WTC11 (cell line): ENCODE results near the gene GPR158. TPM values are rescaled to one million over a fixed set of nuclear protein-coding genes. Genes with fewer than 3 reads are reported as not detected.

Source experiments
- ATAC-seq: fragments of 200-7000 bp; cut with Tn5 transposase; 2 replicates; pipeline ENCODE4 v1.10.0; 2021; ENCODE audit warnings: mild to moderate bottlenecking, moderate library complexity
- CTCF ChIA-PET: fragments of 300-600 bp; sonication (Branson Sonifier 250); formaldehyde crosslinking; loops from one replicate; lab custom pipeline; 2021; ENCODE audit warnings: antibody characterized with exemption; lab: Charles Lee
- POLR2A ChIA-PET: fragments of 350-600 bp; sonication (Branson Sonifier 250); formaldehyde crosslinking; loops from one replicate; lab custom pipeline; 2021; ENCODE audit warnings: antibody characterized with exemption; lab: Charles Lee
- DNase-seq: peaks from one replicate; pipeline ENCODE4 v3.0.0; 2021; ENCODE audit warnings: low spot score
- H3K27ac Mint-ChIP-seq: 2 replicates; pipeline ENCODE4 v1.8.0; 2021; ENCODE audit warnings: mixed read lengths
- H3K27me3 Mint-ChIP-seq: 2 replicates; pipeline ENCODE4 v1.8.0; 2021; ENCODE audit warnings: low read depth, mild to moderate bottlenecking, moderate library complexity, mixed read lengths
- H3K36me3 Mint-ChIP-seq: 2 replicates; pipeline ENCODE4 v1.8.0; 2021; ENCODE audit warnings: mixed read lengths
- H3K4me1 Mint-ChIP-seq: 2 replicates; pipeline ENCODE4 v1.8.0; 2022; ENCODE audit warnings: mixed read lengths
- H3K4me3 Mint-ChIP-seq: 2 replicates; pipeline ENCODE4 v1.8.0; 2021; ENCODE audit warnings: mild to moderate bottlenecking, moderate library complexity, mixed read lengths
- H3K9me3 Mint-ChIP-seq: 2 replicates; pipeline ENCODE4 v1.8.0; 2021; ENCODE audit warnings: mixed read lengths
- ATF6 ChIP-seq: sonication (generic); formaldehyde crosslinking; IDR thresholded peaks from 2 replicates; pipeline ENCODE4 v1.8.1; 2023; ENCODE audit warnings: mild to moderate bottlenecking, missing genetic modification reagents
- ELF4 ChIP-seq: sonication (generic); formaldehyde crosslinking; IDR thresholded peaks from 2 replicates; pipeline ENCODE4 v1.8.1; 2022; ENCODE audit warnings: low read depth, mild to moderate bottlenecking, moderate library complexity, missing genetic modification reagents
- EMX1 ChIP-seq: fragments of 250-450 bp; sonication (Bioruptor Pico); IDR thresholded peaks from 2 replicates; pipeline ENCODE4 v1.8.0; 2021; ENCODE audit warnings: mild to moderate bottlenecking
- ESRRA ChIP-seq: sonication (generic); formaldehyde crosslinking; IDR thresholded peaks from 2 replicates; pipeline ENCODE4 v1.8.1; 2022; ENCODE audit warnings: mild to moderate bottlenecking, missing genetic modification reagents, borderline replicate concordance
- GTF2I ChIP-seq: fragments of 250-450 bp; sonication (Bioruptor Pico); conservative IDR thresholded peaks from 2 replicates; pipeline ENCODE4 v1.4.0; 2021; ENCODE audit warnings: mild to moderate bottlenecking
- MAX ChIP-seq: sonication (generic); formaldehyde crosslinking; IDR thresholded peaks from 2 replicates; pipeline ENCODE4 v1.8.0; 2022; ENCODE audit warnings: mild to moderate bottlenecking, missing genetic modification reagents
- NFE2L1 ChIP-seq: sonication (generic); formaldehyde crosslinking; IDR thresholded peaks from 2 replicates; pipeline ENCODE4 v1.8.1; 2023; ENCODE audit warnings: missing genetic modification reagents
- NR2C2 ChIP-seq: sonication (generic); formaldehyde crosslinking; IDR thresholded peaks from 2 replicates; pipeline ENCODE4 v1.8.0; 2022; ENCODE audit warnings: mild to moderate bottlenecking, missing genetic modification reagents
- NR3C1 ChIP-seq: sonication (generic); formaldehyde crosslinking; conservative IDR thresholded peaks from 2 replicates; pipeline ENCODE4 v1.8.1; 2023; ENCODE audit warnings: low read depth, mild to moderate bottlenecking, missing genetic modification reagents
- TCF7 ChIP-seq: sonication (generic); formaldehyde crosslinking; IDR thresholded peaks from 2 replicates; pipeline ENCODE4 v1.8.0; 2022; ENCODE audit warnings: mild to moderate bottlenecking, low read depth, missing genetic modification reagents, moderate library complexity
- TEAD1 ChIP-seq: sonication (generic); formaldehyde crosslinking; IDR thresholded peaks from 2 replicates; pipeline ENCODE4 v1.8.0; 2022; ENCODE audit warnings: mild to moderate bottlenecking, missing genetic modification reagents
- TEAD4 ChIP-seq: sonication (generic); formaldehyde crosslinking; IDR thresholded peaks from 2 replicates; pipeline ENCODE4 v1.8.0; 2022; ENCODE audit warnings: mild to moderate bottlenecking, missing genetic modification reagents
- ZNF232 ChIP-seq: sonication (generic); formaldehyde crosslinking; IDR thresholded peaks from 2 replicates; pipeline ENCODE4 v1.8.0; 2022; ENCODE audit warnings: mild to moderate bottlenecking, missing genetic modification reagents
- ZNF532 ChIP-seq: fragments of 250-450 bp; sonication (Bioruptor Pico); IDR thresholded peaks from 2 replicates; pipeline ENCODE4 v1.9.0; 2021; ENCODE audit warnings: mild to moderate bottlenecking, borderline replicate concordance
- total RNA-seq: library from RNA; stranded (reverse); gene quantifications from 3 replicates; pipeline ENCODE4 v1.2.3, GENCODE V29; 2021
- TF ChIP-seq, protein P1 (sequence below): sonication (generic); formaldehyde crosslinking; IDR thresholded peaks from 2 replicates; pipeline ENCODE4 v1.8.0; 2023; ENCODE audit warnings: missing genetic modification reagents
- TF ChIP-seq, protein P2 (sequence below): sonication (generic); formaldehyde crosslinking; IDR thresholded peaks from 2 replicates; pipeline ENCODE4 v1.8.1; 2022; ENCODE audit warnings: low read depth, mild to moderate bottlenecking, moderate library complexity, missing genetic modification reagents, borderline replicate concordance
- TF ChIP-seq, protein P3 (sequence below): sonication (generic); formaldehyde crosslinking; IDR thresholded peaks from 2 replicates; pipeline ENCODE4 v1.8.1; 2023; ENCODE audit warnings: mild to moderate bottlenecking, missing genetic modification reagents
- TF ChIP-seq, protein P4 (sequence below): fragments of 250-450 bp; sonication (Bioruptor Pico); conservative IDR thresholded peaks from 2 replicates; pipeline ENCODE4 v1.9.0; 2021; ENCODE audit warnings: mild to moderate bottlenecking
- TF ChIP-seq, protein P5 (sequence below): sonication (generic); formaldehyde crosslinking; conservative IDR thresholded peaks from 2 replicates; pipeline ENCODE4 v1.8.1; 2022; ENCODE audit warnings: mild to moderate bottlenecking, missing genetic modification reagents

The GPR158 gene
- total RNA-seq, 1 experiment from 2014 or later = 0.63 TPM

- TF ChIP-seq TEAD1 (CRISPR knock-in tag) (no peak), TCF7 (CRISPR knock-in tag) (no peak), EMX1 (CRISPR knock-in tag) (no peak), ZNF232 (CRISPR knock-in tag) (no peak), NR3C1 (CRISPR knock-in tag) (no peak), NR2C2 (CRISPR knock-in tag) (no peak), TEAD4 (CRISPR knock-in tag) (no peak), ELF4 (no peak), GTF2I (CRISPR knock-in tag) (no peak)
- TF ChIP-seq, protein P1, sequence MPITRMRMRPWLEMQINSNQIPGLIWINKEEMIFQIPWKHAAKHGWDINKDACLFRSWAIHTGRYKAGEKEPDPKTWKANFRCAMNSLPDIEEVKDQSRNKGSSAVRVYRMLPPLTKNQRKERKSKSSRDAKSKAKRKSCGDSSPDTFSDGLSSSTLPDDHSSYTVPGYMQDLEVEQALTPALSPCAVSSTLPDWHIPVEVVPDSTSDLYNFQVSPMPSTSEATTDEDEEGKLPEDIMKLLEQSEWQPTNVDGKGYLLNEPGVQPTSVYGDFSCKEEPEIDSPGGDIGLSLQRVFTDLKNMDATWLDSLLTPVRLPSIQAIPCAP (CRISPR knock-in tag) = no peak
- TF ChIP-seq, protein P2, sequence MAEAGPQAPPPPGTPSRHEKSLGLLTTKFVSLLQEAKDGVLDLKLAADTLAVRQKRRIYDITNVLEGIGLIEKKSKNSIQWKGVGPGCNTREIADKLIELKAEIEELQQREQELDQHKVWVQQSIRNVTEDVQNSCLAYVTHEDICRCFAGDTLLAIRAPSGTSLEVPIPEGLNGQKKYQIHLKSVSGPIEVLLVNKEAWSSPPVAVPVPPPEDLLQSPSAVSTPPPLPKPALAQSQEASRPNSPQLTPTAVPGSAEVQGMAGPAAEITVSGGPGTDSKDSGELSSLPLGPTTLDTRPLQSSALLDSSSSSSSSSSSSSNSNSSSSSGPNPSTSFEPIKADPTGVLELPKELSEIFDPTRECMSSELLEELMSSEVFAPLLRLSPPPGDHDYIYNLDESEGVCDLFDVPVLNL (CRISPR knock-in tag) = no peak
- TF ChIP-seq, protein P3, sequence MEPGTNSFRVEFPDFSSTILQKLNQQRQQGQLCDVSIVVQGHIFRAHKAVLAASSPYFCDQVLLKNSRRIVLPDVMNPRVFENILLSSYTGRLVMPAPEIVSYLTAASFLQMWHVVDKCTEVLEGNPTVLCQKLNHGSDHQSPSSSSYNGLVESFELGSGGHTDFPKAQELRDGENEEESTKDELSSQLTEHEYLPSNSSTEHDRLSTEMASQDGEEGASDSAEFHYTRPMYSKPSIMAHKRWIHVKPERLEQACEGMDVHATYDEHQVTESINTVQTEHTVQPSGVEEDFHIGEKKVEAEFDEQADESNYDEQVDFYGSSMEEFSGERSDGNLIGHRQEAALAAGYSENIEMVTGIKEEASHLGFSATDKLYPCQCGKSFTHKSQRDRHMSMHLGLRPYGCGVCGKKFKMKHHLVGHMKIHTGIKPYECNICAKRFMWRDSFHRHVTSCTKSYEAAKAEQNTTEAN = no peak
- TF ChIP-seq, protein P4, sequence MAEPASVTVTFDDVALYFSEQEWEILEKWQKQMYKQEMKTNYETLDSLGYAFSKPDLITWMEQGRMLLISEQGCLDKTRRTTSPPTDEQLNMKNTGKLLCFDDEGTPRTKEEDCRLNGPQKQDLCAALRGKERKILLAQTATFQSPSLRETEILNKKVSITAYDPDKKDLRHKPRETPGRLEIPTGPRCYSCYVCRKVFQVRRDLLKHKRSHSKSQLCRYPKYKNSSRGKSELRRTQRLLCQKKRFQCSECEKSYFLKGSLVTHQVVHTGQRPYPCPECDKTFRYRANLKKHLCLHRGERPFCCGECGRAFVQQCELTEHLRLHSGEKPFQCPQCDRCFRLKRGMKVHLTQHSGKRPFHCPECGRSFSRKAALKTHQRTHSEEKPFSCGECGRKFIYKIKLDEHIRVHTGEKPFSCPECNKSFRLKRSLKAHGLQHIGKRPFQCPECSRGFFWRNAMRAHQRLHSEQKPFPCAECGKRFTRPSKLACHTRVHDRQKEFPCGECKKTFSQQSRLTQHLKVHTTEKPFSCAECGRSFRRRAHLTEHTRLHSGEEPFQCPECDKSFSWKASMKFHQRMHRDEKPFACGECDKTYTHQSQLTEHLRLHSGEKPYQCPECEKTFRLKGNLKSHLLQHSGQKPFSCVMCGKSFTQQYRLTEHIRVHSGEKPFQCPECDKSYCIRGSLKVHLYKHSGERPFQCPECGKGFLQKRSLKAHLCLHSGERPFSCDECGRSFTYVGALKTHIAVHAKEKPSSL = no peak
- TF ChIP-seq, all 79 proteins: peak for 0
- H3K36me3 Mint-ChIP-seq = peaks cover 12% of the 10 kb centered on the region
- CTCF ChIA-PET = no interaction called here
- DNase-seq = no peak
- H3K4me3 Mint-ChIP-seq = no peak overlapping the region
- peaks cover 18% of the 10 kb centered on the region for H3K9me3 Mint-ChIP-seq
- no peak overlapping the region for H3K27ac Mint-ChIP-seq
- POLR2A ChIA-PET = no interaction called here
- H3K4me1 Mint-ChIP-seq = peaks cover 33% of the 10 kb centered on the region
- no peaks in the 10 kb centered on the region for H3K27me3 Mint-ChIP-seq
- no peak for ATAC-seq
Measured at GRCh38 chr10:25451401-25451800, 276.6 kb downstream of the GPR158 start.

DNA sequence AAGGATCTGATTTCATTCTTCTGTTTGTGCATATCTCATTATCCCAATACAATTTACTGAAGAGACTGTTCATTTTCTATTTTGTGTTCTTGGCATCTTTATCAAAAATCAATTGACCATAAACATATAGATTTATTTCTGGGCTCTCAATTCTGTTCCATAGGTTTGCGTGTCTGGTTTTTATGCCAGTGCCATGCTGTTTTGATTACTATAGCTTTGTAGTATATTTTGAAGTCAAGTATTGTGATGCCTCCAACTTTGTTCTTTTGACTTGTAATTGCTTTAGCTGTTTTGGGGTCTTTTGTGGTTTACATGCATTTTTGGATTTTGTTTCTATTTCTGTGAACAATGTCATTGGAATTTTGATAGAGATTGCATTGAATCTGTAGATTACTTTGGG lies 278.8 kb downstream of the GPR158 start:
- CTCF ChIA-PET = no interaction called here
- Mint-ChIP-seq H3K36me3 (peaks cover 9% of the 10 kb centered on the region), H3K27me3 (no peaks in the 10 kb centered on the region), H3K4me3 (no peak overlapping the region), H3K27ac (no peak overlapping the region), H3K9me3 (peaks cover 14% of the 10 kb centered on the region), H3K4me1 (peaks cover 44% of the 10 kb centered on the region)
- POLR2A ChIA-PET = no interaction called here
- no peak for TF ChIP-seq NFE2L1 (CRISPR knock-in tag)
- TF ChIP-seq ESRRA (CRISPR knock-in tag) = no peak
- ATAC-seq = no peak
- DNase-seq = no peak

- H3K36me3 Mint-ChIP-seq = peaks cover 9% of the 10 kb centered on the region
- CTCF ChIA-PET = no interaction called here
- no peaks in the 10 kb centered on the region for H3K27me3 Mint-ChIP-seq
- POLR2A ChIA-PET = no interaction called here
- peak overlapping the region; percentile 29 for H3K4me3 Mint-ChIP-seq
- H3K4me1 Mint-ChIP-seq = peaks cover 39% of the 10 kb centered on the region
- peaks cover 14% of the 10 kb centered on the region for H3K9me3 Mint-ChIP-seq
- peak overlapping the region; percentile 72 for H3K27ac Mint-ChIP-seq
- ATAC-seq (0 out of 2 replicates have a peak, but pooled peaks have one; percentile 30), DNase-seq (no peak)
- TF ChIP-seq ZNF532 (CRISPR knock-in tag) = no peak
- TF ChIP-seq, protein P5, sequence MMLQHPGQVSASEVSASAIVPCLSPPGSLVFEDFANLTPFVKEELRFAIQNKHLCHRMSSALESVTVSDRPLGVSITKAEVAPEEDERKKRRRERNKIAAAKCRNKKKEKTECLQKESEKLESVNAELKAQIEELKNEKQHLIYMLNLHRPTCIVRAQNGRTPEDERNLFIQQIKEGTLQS (CRISPR knock-in tag) = no peak
- no peak for TF ChIP-seq MAX (CRISPR knock-in tag)
- no peak for TF ChIP-seq ATF6 (CRISPR knock-in tag)
Measured at GRCh38 chr10:25455980-25456567, 281.3 kb downstream of the GPR158 start.
